Mesendoderm (in vitro differentiated cells): ENCODE data around the gene KCNA10.
A peak's percentile ranks its signal among the peaks of the same experiment; 100 is the strongest.

ENCODE experiments used
- DNase-seq: peaks from one replicate; pipeline ENCODE4 v3.0.0; 2013
- H2AK5ac ChIP-seq: 2 replicates; pipeline ENCODE4 v1.6.1; 2013; ENCODE audit warnings: low read length, inconsistent platforms
- H2BK120ac ChIP-seq: 2 replicates; pipeline ENCODE4 v1.6.1; 2013; ENCODE audit warnings: low read depth, mild to moderate bottlenecking, low read length, moderate library complexity, mixed read lengths
- H2BK15ac ChIP-seq: replicated peaks from 2 replicates; pipeline ENCODE4 v1.6.1; 2013; ENCODE audit warnings: low read depth, mild to moderate bottlenecking, moderate library complexity
- H2BK5ac ChIP-seq: 2 replicates; pipeline ENCODE4 v1.6.1; 2013; ENCODE audit warnings: low read length, inconsistent platforms
- H3K18ac ChIP-seq: 2 replicates; pipeline ENCODE4 v1.6.1; 2013; ENCODE audit warnings: mild to moderate bottlenecking, low read length, mixed read lengths
- H3K23ac ChIP-seq: one replicate; pipeline ENCODE4 v1.6.1; 2013; ENCODE audit warnings: low read length
- H3K27ac ChIP-seq: 2 replicates; pipeline ENCODE4 v1.5.1; 2013; ENCODE audit warnings: low read depth, mild to moderate bottlenecking, inconsistent platforms, low read length, moderate library complexity
- H3K27me3 ChIP-seq: 2 replicates; pipeline ENCODE4 v1.6.1; 2013; ENCODE audit warnings: low read length, control low read depth, mild to moderate bottlenecking, inconsistent platforms; ENCODE audit not compliant: insufficient read depth, poor library complexity
- H3K36me3 ChIP-seq: 2 replicates; pipeline ENCODE4 v1.6.1; 2013; ENCODE audit warnings: low read length, inconsistent platforms; ENCODE audit not compliant: control insufficient read depth, insufficient read depth
- H3K4ac ChIP-seq: one replicate; pipeline ENCODE4 v1.6.1; 2013; ENCODE audit warnings: low read depth, mild to moderate bottlenecking, low read length, moderate library complexity
- H3K4me1 ChIP-seq: 2 replicates; pipeline ENCODE4 v1.6.1; 2013; ENCODE audit warnings: low read depth, low read length, inconsistent platforms; ENCODE audit not compliant: control insufficient read depth
- H3K4me2 ChIP-seq: 2 replicates; pipeline ENCODE4 v1.6.1; 2013; ENCODE audit warnings: low read length
- H3K4me3 ChIP-seq: 2 replicates; pipeline ENCODE4 v1.5.1; 2013; ENCODE audit warnings: mild to moderate bottlenecking, low read length
- H3K56ac ChIP-seq: one replicate; pipeline ENCODE4 v1.6.1; 2013; ENCODE audit warnings: low read length
- H3K79me1 ChIP-seq: 2 replicates; pipeline ENCODE4 v1.6.1; 2013; ENCODE audit warnings: low read length, inconsistent platforms
- H3K79me2 ChIP-seq: 2 replicates; pipeline ENCODE4 v1.6.1; 2013; ENCODE audit warnings: mild to moderate bottlenecking, low read length; ENCODE audit not compliant: control insufficient read depth, insufficient read depth
- H3K9ac ChIP-seq: 2 replicates; pipeline ENCODE4 v1.6.1; 2013; ENCODE audit warnings: low read length, inconsistent platforms
- H4K5ac ChIP-seq: one replicate; pipeline ENCODE4 v1.6.1; 2013; ENCODE audit warnings: low read length
- H4K8ac ChIP-seq: one replicate; pipeline ENCODE4 v1.6.1; 2013; ENCODE audit warnings: low read depth, mild to moderate bottlenecking, control low read depth, low read length, moderate library complexity
- WGBS: extraction: QIAGEN DNeasy Blood & Tissue Kit; methylation state at CpG from one replicate; pipeline ENCODE4 v1.1.7; 2013; ENCODE audit warnings: low lambda C conversion rate, missing lambda C conversion rate; ENCODE audit not compliant: insufficient coverage; ENCODE audit errors: extremely low coverage; 5-methylcytosine and 5-hydroxymethylcytosine counted together

Gene KCNA10

GRCh38 chr1:110503471-110503870 is 15.5 kb downstream of the KCNA10 start:
- Histone ChIP-seq H3K4ac (no peak overlapping the region), H3K79me2 (no peaks in the 10 kb centered on the region), H3K27me3 (no peaks in the 10 kb centered on the region), H3K27ac (no peak overlapping the region), H3K9ac (no peak overlapping the region), H3K4me1 (peaks cover 7% of the 10 kb centered on the region), H2AK5ac (no peak overlapping the region), H2BK120ac (no peak overlapping the region), H2BK5ac (no peak overlapping the region), H3K4me2 (no peak overlapping the region), H3K36me3 (no peaks in the 10 kb centered on the region), H3K56ac (no peak overlapping the region), H4K5ac (no peak overlapping the region), H3K18ac (no peak overlapping the region), H2BK15ac (no peak overlapping the region), H3K79me1 (no peaks in the 10 kb centered on the region), H4K8ac (no peak overlapping the region), H3K23ac (no peak overlapping the region), H3K4me3 (no peak overlapping the region)
- WGBS: no CpG with 5 or more reads among the region's 5 CpGs
- DNase-seq: no peak

GRCh38 chr1:110502402-110503151 is 16.4 kb downstream of the KCNA10 start:
- DNase-seq: no peak

GRCh38 chr1:110501488-110502132 is 17.4 kb downstream of the KCNA10 start:
- Histone ChIP-seq H3K18ac (no peak overlapping the region), H2AK5ac (no peak overlapping the region), H3K4me2 (no peak overlapping the region), H3K27ac (no peak overlapping the region), H3K79me2 (no peaks in the 10 kb centered on the region), H3K27me3 (no peaks in the 10 kb centered on the region), H3K4me1 (no peaks in the 10 kb centered on the region), H3K36me3 (no peaks in the 10 kb centered on the region), H3K23ac (no peak overlapping the region), H3K56ac (no peak overlapping the region), H2BK15ac (no peak overlapping the region), H2BK5ac (no peak overlapping the region), H2BK120ac (no peak overlapping the region), H3K79me1 (no peaks in the 10 kb centered on the region), H3K9ac (no peak overlapping the region), H3K4ac (no peak overlapping the region), H3K4me3 (no peak overlapping the region), H4K8ac (no peak overlapping the region), H4K5ac (no peak overlapping the region)
- WGBS: no CpG with 5 or more reads among the region's 6 CpGs
- DNase-seq: no peak

More at GRCh38 chr1:110502402-110503151, 16.4 kb downstream of the KCNA10 start:
- no peaks in the 10 kb centered on the region for H3K79me1 ChIP-seq
- H3K4me3 ChIP-seq: no peak overlapping the region
- H2BK15ac ChIP-seq: no peak overlapping the region
- H3K27ac ChIP-seq: no peak overlapping the region
- H3K18ac ChIP-seq: no peak overlapping the region
- no peak overlapping the region for H4K5ac ChIP-seq
- no peak overlapping the region for H2AK5ac ChIP-seq
- no peak overlapping the region for H3K9ac ChIP-seq
- no peak overlapping the region for H4K8ac ChIP-seq
- H2BK5ac ChIP-seq: no peak overlapping the region
- WGBS: no CpG with 5 or more reads among the region's 8 CpGs
- no peak overlapping the region for H3K4me2 ChIP-seq
- no peaks in the 10 kb centered on the region for H3K4me1 ChIP-seq
- H2BK120ac ChIP-seq: no peak overlapping the region
- no peaks in the 10 kb centered on the region for H3K79me2 ChIP-seq
- no peak overlapping the region for H3K23ac ChIP-seq
- no peaks in the 10 kb centered on the region for H3K36me3 ChIP-seq
- H3K27me3 ChIP-seq: no peaks in the 10 kb centered on the region
- H3K56ac ChIP-seq: no peak overlapping the region
- no peak overlapping the region for H3K4ac ChIP-seq

GRCh38 chr1:110498270-110498669 is 20.7 kb downstream of the KCNA10 start:
- Histone ChIP-seq H3K27ac (no peak overlapping the region), H2BK15ac (no peak overlapping the region), H3K36me3 (no peaks in the 10 kb centered on the region), H4K5ac (no peak overlapping the region), H3K4me2 (no peak overlapping the region), H3K23ac (no peak overlapping the region), H3K18ac (no peak overlapping the region), H3K27me3 (no peaks in the 10 kb centered on the region), H4K8ac (no peak overlapping the region), H3K4me1 (no peaks in the 10 kb centered on the region), H3K79me2 (no peaks in the 10 kb centered on the region), H3K9ac (no peak overlapping the region), H2AK5ac (no peak overlapping the region), H3K4ac (no peak overlapping the region), H3K79me1 (no peaks in the 10 kb centered on the region), H3K4me3 (no peak overlapping the region), H3K56ac (no peak overlapping the region), H2BK5ac (no peak overlapping the region), H2BK120ac (no peak overlapping the region)
- no peak for DNase-seq
- WGBS: no CpG with 5 or more reads among the region's 6 CpGs

GRCh38 chr1:110495926-110496600 is 22.9 kb downstream of the KCNA10 start:
- Histone ChIP-seq H3K36me3 (no peaks in the 10 kb centered on the region), H2BK120ac (no peak overlapping the region), H2BK5ac (no peak overlapping the region), H3K4ac (no peak overlapping the region), H2AK5ac (no peak overlapping the region), H3K4me1 (no peaks in the 10 kb centered on the region), H4K5ac (no peak overlapping the region), H4K8ac (no peak overlapping the region), H3K27ac (no peak overlapping the region), H3K4me2 (no peak overlapping the region), H3K56ac (no peak overlapping the region), H2BK15ac (no peak overlapping the region), H3K23ac (no peak overlapping the region), H3K4me3 (no peak overlapping the region), H3K27me3 (no peaks in the 10 kb centered on the region), H3K79me2 (no peaks in the 10 kb centered on the region), H3K18ac (no peak overlapping the region), H3K9ac (no peak overlapping the region), H3K79me1 (no peaks in the 10 kb centered on the region)
- no CpG with 5 or more reads among the region's 8 CpGs for WGBS
- peak; percentile 76 for DNase-seq
